GM19463 (cell line): ENCODE measurements around the gene HOXB7.

Experiments
- ATAC-seq: cut with Tn5 transposase; IDR thresholded peaks from one replicate; pipeline ENCODE4 v1.9.1; 2021; ENCODE audit warnings: mild to moderate bottlenecking, moderate library complexity; ENCODE audit not compliant: unreplicated experiment

The HOXB7 gene

DNA sequence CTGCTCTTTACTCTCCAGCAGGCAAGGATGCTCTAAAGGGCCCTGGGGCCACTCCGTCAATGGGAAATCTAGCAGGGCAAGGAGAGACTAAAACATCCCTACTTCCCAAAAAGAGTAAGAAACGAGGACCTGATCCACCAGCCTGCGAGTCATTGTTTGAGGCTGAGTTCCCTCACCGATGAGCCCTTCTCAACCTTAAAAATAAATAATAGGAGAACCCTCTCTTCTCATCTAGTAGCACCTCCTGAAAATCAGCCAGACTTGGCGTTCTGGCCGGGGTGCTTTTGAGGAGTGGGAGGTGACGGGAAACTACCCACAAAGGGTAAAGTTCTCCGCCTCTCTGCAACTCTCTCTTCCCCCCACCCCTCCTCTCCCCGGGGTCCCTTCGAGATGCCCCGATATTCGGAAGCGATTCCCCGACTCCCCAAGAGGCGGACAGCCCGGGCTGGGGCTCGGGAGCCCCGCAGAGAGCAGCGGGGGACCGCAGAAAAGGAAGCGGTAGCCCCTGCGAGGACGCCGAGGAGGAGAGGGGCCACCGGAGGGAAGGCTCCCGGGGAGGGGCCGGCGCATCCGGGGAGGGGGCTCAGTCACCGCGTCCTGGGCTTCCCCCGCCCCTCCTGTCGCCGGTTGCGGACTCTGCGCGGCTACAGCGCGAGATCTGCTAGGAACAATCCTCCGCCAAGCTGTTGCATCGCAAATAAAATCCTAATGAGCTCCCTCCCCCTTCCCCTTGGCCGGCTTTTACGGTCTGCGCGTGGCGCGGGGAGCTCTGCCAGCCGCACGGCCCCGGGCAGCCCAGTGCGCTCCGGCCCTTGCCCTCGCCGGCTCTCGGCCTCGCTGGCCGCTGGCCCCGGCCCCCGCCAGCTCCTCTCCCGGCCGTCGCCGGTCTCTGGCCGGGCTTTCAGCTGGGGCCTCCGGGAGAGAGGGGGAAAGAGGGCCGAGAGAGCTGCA, 14.0 kb upstream of the HOXB7 start:
- no peak for ATAC-seq

- ATAC-seq: no peak
Observed at GRCh38 chr17:48624118-48624517, 13.3 kb upstream of the HOXB7 start.

GRCh38 chr17:48623583-48623982, 12.8 kb upstream of the HOXB7 start:
- no peak for ATAC-seq

GRCh38 chr17:48622857-48623256, 12.0 kb upstream of the HOXB7 start:
- no peak for ATAC-seq

- ATAC-seq: no peak
Observed at GRCh38 chr17:48621410-48622392, 10.9 kb upstream of the HOXB7 start.

DNA sequence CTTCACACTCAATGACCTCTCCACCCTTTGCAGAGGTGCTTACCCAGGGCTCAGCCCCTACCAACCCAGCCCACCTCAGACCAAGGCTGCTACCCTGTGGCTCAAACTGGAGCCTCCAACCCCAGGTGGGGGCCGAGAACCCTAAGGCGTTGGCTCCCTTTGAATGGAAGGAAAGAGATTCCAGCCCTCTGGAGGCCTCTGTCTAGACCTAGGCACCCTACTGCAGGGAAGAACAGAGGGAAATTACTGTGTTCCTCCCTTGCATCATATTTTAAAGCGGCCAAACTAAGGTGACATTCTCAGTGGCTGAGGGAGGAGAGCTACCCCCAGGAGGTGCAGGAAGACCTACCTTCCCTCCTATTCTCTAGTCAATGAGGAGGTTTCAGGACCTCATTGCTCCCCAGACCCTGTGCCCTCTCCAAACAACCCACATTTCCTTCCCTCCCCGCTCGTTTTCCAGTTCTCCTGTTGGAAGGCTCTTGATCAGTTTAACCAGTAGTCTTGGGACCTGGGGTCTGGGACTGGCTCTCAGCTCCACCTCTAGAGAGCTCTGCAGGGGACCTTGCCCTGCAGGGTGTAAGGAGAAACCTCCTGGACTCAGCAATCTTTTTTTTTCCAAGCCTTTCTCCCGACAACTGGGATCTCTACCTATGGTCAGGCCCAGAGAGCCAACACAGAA, 9.8 kb upstream of the HOXB7 start:
- ATAC-seq: no peak

DNA sequence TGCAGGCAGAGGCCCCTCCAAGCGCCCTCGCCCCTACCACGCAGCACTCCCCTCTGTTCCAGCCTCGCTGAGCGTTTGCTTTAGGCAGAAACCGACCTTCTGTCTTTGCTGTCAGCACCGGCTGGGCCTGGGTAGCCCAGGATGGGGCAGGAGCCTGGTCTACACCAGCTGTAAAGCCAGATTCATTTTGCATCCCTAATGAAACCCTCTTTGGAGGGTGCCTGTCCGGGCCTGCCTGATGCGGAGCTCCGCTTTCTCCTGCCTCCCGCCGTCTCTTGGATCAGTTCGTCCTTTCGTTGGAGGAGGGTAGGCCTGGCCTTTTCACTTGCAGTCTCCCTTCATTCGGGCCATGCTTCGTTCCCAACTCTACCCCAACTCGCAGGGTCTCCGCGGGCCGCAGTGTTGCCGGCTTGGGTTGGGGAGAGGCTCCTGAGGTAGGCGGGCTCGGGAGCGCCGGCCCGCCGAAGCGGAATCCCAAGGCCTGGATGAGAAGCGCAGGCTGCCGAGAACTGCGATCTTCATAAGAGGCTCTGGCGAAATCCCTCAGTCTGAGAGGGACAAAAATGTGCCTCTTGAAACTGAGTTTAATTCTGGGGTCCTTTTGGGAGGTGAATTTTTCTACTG, 9.1 kb upstream of the HOXB7 start:
- ATAC-seq: no peak

DNA sequence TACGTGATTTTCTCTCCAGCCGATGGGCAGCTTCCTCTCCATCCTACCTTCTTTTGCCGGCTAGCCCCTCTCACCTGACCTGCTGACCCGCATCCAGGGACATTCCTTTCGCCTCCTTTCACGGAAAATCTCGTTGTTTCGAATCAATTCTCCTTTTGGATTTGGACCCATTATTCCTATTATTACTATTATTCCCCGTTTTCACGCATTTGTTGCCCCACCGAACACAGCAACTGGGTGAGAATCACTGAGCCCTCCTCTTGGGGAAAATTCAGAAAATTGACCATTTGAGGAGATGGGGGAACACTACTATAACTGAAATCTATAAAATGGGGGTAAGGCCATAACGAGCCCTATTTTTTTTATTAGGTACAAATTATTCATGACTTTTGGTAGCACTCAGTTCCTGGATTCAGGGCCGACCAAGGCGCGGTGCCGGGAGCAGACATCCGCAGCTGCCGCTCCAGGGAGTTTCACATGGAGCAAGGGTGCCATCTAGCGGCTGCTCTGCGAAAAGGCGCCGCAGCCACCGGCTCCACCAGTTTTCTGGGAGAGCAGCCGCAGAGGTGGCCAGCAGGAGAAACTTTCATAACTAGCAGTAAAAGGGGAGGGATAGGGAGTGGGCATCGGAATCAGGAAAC, 7.6 kb upstream of the HOXB7 start:
- ATAC-seq: no peak

- no peak for ATAC-seq
Observed at GRCh38 chr17:48617471-48618255, 6.8 kb upstream of the HOXB7 start.

- no peak for ATAC-seq
Observed at GRCh38 chr17:48616717-48617470, 6.1 kb upstream of the HOXB7 start.

DNA sequence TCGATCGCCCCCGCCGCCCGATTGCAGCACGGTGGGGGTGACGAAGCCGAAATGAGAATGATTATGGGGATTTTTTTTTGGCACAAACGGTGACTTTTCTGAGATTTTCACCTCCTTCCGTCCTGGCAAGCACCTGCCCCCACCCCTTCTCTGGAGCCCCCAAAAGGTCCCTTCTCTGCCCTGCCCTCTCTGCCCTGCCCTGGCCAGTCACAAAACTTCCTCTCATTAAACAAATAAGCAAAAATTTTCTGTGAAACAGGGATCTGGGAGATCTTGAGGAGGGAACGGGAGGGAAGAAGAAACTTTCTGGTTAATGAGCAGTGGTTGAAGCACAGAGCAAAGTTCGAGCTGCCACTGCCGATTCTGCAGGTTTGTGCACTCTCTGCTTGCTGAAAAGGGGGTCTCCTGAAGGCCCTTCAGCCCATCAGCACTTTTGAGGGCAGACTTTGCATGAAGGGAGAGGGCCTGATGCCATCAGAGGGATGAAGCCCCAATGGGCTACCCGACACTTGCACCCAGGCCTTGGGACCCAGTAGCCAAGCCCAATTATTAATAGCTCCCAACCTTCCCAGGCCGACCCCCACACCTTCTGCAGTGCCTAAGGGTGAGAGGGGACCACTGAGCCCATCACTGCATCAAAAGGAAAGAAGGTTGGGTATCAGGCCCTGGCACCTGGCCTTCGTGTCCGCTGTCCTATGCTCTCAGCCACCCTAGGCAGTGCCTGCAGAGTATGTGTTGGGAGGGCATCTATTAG, 5.3 kb upstream of the HOXB7 start:
- ATAC-seq: no peak

DNA sequence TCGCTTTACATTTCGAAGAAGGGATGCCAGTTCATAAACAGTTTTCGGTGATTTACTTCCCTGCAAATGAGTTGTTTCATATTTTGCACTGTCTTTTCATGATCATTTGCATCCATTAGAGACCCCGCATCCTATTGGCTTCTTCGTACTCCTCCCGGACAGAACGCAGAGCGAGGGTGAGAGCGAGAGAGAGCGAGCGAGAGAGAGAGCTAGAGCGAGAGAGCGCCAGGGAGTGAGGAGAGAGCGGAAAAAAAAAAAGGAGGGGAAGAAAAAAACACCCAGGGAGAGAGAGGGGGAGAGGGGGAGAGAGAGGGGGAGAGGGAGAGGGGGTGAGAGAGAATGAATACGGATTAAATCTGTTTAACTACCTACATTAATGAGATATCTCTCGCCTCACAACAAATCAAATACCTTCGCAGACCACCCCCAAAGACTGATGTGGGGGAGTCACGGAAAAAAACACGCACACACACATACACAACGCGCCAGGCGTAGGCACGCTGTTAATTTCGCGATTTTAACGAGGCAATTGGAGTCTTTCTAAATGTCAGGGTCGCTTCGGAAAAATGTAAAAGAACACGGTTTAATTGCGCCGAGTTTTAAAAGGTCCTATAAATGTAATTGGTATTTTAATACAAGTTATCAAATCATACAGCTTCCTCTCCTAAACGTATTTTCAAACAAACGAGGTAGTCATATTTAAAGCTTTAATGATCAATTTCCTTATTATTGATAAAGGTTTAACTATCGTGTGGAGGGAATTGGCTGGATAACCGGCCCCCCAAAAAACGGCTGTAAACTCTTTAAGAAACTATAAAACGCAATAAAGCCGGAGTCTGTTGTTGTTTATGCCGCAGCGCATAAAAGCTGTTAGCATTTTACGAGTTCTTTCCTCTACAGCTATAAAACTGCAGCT, 4.5 kb upstream of the HOXB7 start, which contains the start of gene HOXB8:
Gene HOXB8 (minus strand): TSS at position 246 of the 916 bp plus-strand sequence. CDS start 588 bp downstream, outside the sequence.
- no peak for ATAC-seq

DNA sequence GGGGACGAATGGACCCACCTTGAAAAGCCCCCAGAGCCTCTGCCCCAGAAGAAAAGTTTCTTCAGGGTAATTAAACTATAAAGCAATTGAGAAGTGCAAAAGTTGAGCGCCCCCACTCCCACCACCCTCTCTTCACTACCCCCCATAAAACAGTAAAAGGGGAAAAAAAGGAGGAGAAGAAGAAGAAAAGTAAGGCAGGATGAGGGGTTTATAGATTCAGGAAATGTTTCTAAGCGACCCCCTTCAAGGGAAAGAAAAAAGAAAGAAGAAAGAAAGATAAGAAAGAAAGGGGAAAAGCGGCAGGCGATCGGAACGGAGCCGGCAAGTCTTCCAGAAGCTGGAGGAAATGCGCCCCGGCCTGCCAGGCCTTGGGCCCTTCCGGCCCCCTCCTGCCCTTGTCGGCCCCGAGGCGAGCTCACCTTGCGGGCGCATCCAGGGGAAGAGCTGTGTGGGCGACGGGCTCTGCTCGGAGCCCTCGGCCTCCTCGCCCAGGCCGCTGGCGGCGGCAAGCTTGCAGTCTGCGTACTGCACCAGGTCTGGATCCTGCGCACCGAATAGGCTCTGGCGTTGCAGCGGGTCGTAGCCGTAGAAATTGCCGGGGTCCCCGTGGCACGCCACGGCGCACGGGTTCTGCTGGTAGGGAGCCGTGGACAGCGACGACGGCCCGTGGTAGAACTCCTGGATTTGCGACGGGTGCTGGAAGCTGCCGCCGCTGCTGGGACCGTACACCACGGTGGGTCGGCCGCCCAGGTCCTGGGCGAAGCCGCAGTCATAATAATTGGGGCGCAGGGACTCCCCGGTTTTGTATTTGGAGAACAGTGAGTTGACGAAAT, 3.3 kb upstream of the HOXB7 start:
- ATAC-seq: no peak

GRCh38 chr17:48612854-48613691, 2.3 kb upstream of the HOXB7 start:
- no peak for ATAC-seq

- ATAC-seq: no peak
Observed at GRCh38 chr17:48612456-48612853, 1.6 kb upstream of the HOXB7 start.
